Astrocyte (in vitro differentiated cells and primary cell): ENCODE results near the gene CPE.
"Not testable (repeated sequence)": the region's sequence is repeated elsewhere in the genome, so short reads cannot be mapped to it uniquely, and the experiment has no call there.

ENCODE experiments used
- CTCF ChIP-seq: IDR thresholded peaks from 2 replicates; pipeline ENCODE4 v1.5.1; 2011; ENCODE audit warnings: low read depth, mild to moderate bottlenecking, inconsistent platforms, low read length, moderate library complexity; ENCODE audit not compliant: insufficient read depth
- EZH2 ChIP-seq: IDR thresholded peaks from 2 replicates; pipeline ENCODE4 v1.6.1; 2012; ENCODE audit warnings: mild to moderate bottlenecking, low read length, inconsistent platforms; ENCODE audit not compliant: insufficient read depth

DNA sequence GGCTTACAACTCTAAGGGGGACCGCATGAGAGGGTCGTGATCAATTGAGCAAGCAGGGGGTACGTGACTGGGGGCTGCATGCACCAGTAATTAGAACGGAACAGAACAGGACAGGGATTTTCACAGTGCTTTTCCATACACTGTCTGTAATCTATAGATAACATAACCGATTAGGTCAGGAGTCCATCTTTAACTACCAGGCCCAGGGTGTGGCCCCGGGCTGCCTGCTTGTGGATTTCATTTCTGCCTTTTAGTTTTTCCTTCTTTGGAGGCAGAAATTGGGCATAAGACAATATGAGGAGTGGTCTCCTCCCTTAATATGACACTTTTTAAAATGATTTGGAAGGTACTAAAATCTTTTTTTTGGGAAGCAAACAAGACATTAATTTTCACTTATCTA is 113.8 kb downstream of the CPE start:
- not testable (repeated sequence) for TF ChIP-seq CTCF, EZH2
